ENCODE data around the gene ATP5PO. TPM values are rescaled to one million over a fixed set of nuclear protein-coding genes. Genes with fewer than 3 reads are reported as not detected.

ATP5PO gene, protein sequence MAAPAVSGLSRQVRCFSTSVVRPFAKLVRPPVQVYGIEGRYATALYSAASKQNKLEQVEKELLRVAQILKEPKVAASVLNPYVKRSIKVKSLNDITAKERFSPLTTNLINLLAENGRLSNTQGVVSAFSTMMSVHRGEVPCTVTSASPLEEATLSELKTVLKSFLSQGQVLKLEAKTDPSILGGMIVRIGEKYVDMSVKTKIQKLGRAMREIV
- total RNA-seq: 198 and 272 TPM in 2 replicates
- 170 TPM for polyA plus RNA-seq (2012)

- peak; percentile 98 for DNase-seq (ENCODE audit: low read depth)
Observed at GRCh38 chr21:33915368-33916199, at the start of gene ATP5PO. Gene ATP5PO (minus strand): TSS chr21:33915804. CDS start chr21:33915763, 41 bp downstream.

- no peak for DNase-seq (ENCODE audit: low read depth)
Observed at GRCh38 chr21:33964706-33965325, 49.2 kb upstream of the ATP5PO start.

DNA sequence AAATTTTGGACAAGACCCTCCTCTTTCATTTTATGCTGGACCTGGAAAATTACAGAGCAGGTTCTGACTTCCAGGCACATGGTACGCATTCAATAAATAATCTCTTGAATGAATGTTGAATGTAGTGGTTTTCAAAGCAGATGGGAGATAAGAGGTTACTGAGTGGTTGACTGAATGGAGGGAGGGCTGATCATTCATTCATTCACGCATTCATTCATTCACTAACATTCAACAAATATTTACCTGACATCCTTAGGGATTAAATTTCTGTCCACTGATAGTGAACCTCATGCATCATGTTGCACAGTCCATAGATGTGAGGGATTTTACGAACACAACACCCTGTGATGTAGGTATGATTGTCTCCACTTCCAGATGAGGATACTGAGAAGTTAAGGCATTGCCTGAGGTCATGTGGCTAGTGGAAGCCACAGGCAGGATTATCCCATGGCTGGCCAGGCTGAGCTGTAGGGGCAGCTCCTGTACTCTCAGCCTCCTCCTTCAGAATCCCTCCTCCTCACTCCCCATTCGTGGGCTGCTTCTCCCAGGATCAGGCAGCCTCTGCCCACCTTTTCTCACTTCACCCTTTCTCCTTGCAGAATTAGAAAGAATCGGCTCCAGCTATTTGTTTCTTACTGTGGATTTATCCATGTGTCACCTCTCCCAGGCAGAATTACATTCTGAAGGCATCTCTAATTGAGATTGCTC lies 48.4 kb upstream of the ATP5PO start:
- no peak for DNase-seq (ENCODE audit: low read depth)

GRCh38 chr21:33962290-33962689 lies 46.7 kb upstream of the ATP5PO start:
- no peak for DNase-seq (ENCODE audit: low read depth)

DNA sequence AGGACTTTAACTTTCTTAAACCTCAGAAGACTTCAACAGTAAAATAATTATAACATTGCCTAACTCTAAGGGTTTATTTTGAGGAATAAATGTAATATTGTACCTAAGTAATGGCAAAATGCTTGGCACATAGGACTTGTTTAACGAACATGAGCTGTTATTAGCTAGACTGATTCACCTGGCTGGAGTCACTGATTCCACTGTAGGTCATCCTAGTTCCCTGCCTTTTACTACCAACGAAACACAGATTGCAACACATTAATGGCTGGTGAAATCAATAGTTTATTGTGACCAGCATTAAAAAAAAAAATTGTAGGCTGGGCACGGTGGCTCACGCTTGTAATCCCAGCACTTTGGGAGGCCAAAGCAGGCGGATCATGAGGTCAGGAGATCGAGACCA lies 45.5 kb upstream of the ATP5PO start:
- DNase-seq (ENCODE audit: low read depth): no peak

GRCh38 chr21:33959680-33960079 lies 44.1 kb upstream of the ATP5PO start:
- DNase-seq (ENCODE audit: low read depth): no peak

DNA sequence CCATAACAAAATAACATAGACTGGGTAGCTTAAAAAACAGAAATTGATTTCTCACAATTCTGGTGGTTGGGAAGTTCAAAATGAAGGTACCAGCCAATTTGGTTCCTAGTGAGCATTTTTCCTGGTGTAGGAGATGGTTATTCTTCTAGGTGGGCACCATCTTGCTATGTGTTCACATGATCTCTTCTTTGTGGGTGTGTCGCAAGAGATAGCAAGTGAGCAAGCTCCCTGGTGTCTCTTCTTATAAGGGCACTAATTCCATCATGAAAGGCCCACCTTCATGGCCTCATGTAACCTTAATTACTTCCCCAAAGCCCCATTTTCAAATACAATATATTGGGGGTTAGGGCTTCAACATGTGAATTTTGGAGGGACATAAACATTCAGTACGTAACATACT lies 38.8 kb upstream of the ATP5PO start:
- no peak for DNase-seq (ENCODE audit: low read depth)

DNA sequence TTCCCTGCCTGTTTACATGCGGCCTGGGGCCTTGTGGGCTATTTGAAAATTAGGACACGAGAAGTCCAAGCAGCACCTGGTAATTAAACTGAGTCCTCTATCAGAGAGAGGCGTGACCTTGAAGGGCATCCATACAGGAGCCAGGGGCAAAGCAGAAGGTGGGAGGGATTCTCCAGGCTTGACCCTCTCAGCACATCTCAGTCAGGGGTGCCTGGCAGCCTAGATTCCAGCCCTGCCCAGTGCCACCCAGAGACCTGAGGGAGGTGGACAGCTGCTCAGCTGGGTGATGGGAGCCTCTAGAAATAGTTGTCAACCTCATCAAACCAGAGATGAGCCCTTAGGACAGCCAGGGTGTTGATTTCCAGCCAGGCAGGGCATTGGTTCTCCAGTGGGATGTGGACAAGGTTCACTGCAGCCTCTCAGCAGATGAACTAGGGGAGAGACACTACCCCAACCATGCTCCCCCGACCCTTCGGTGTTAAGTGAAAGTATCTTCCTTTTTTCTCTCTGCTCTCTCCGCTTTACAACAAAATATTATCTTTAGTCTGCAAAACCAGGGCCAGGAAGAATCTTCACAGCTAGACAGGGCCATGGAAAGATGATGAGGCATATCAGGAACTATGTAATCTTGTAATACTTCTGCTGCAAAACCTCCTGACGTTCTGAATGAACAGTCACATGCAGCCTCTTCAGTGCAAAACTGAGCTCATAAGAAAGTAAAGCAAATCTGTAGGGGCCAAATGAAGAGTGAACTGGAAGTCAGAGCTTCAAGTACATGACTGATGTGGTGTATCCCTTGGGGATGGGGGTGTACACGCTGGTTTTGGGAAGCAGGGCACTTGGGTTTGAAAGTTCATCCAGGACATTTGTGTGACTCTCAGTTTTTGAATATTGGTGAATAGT lies 35.9 kb upstream of the ATP5PO start:
- DNase-seq (ENCODE audit: low read depth): peak; percentile 90

DNA sequence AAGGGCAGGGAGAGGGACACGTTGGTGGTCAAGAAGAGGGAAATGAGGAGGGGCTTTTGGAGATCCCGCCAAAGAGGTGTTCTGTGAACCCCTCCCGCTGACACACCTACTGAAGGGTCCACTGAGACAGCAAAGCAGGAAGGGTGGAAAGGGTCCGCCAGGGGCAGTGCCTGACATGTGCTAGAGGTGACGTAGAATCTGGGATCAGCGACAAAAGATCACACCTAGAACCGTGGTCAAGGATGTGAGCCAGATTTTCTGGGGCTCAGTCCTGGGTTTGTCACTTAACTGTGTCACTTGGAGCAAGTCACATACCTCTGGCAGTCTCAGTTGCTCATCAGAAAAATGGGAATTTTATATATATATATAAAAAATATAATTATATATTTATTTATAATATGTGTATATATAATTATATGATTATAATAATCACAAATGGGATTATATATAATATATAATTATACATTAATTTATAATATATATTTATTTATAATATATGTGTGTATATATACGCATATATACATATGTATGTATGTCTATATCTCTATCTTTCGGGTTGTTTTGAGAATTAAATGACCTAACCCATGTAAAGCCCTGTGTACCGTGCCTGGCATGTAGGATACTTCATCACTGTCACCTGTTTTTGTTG lies 35.0 kb upstream of the ATP5PO start:
- DNase-seq (ENCODE audit: low read depth): no peak

DNA sequence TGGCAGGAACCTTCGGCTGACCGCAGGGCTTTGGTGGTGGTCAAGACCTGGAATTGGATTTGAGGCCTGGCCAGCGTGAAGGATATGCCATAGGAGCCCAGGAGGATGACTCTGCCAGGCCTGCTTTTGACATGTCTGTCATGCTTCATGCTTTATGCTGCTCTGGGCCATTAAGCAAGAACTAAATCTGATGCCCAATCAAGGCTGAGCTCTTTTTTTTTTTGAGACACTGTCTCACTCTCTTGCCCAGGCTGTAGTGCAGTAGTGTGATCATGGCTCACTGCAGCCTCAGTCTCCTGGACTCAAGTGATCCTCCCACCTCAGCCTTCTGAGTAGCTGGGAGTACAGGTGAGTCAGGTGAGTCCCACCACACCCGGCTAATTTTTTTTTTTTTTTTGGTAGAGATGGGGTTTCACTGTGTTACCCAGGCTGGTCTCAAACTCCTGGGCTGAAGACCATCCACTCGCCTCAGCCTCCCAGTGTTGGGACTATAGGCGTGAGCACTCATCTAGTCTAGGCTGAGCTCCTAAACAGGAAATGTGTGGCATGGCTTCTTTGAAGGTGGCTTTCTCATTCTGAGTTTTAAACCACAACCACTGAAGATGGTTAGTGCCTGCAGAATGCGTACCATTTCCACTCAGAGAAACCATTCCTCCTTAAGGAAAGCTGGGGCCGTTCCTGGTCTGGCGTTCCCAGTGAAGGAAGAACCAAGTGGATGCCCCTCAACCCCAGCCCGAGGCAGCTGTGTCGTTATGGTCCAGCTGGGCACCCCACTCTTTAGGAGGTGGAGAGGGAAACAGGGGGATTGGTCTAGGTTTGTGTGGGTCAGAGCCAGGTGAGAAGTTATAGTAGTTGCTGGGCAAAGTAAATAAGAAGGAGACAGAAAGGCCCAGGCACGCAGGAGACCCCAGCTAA lies 34.2 kb upstream of the ATP5PO start:
- no peak for DNase-seq (ENCODE audit: low read depth)

DNA sequence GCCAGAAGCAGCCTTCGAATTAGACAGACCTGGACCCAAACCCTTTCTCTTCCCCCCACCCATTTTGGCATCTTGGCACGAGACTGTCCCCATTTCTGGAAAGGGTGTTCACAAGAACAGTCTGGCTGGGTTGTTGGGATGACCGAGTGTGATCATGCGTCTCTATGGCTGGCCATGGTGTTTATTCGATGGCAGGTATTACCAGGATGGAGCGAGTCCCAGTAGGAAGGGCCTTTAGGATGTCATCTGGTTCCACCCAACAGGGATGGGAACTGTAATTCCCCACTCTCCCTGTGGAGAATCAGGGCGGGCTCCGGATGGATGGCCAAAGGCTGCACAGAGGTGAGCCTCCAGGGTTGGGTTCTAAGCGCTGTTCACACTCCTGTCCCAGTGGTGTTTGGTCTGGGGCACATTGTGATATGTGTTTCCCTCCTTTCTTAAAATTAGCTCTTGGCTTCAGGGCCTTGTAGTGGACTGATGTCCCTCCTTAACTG lies 33.4 kb upstream of the ATP5PO start:
- DNase-seq (ENCODE audit: low read depth): no peak

- peak; percentile 87 for DNase-seq (ENCODE audit: low read depth)
Observed at GRCh38 chr21:33948096-33948950, 32.7 kb upstream of the ATP5PO start.

GRCh38 chr21:33947451-33948095 lies 32.0 kb upstream of the ATP5PO start:
- peak; percentile 97 for DNase-seq (ENCODE audit: low read depth)

DNA sequence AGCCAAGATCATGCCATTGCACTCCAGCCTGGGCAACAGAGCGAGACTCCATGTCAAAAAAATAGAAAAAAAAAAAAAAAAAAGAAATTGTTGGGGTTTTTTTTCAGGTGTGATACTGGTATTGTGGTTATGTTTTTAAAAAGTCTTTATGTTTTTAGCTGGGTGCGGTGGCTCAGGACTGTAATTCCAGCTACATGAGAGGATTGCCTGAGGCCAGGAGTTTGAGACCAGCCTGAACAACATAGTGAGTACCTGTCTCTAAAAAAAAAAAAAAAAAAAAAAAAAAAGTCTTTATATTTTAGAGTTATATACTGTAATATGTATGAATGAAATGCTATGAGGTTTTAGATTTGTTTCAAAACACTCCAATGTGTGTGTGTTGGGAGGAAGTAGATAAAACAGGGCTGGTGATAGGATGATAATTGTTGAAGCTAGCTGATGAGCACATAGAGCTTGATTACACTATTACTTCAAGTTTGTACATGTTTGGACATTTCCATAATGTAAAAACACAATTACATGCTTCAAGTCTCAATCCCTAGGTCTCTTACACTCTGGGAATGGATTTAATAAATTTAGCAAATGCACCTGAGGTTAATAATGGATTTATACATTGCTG lies 30.2 kb upstream of the ATP5PO start:
- no peak for DNase-seq (ENCODE audit: low read depth)

DNA sequence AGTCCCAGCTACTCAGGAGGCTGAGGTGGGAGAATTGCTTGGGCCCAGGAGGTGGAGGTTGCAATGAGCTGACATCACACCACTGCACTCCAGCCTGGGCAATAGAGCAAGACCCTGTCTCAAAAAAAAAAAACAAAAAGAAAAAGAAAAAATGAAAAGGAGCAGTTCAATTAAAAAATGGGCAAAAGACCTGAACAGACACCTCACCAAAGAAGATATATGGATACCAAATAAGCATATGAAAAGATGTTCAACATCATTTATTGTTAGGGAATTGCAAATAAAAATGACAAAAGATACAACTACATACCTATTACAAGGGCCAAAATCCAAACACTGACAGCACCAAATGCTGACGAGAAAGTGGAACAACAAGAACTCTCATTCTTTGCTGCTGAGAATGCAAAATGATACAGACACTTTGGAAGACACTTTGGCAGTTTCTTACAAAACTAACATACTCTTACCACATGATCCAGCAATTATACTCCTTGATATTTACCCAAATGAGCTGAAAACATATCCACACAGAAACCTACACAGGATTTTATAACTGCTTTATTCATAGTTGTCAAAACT lies 28.7 kb upstream of the ATP5PO start:
- DNase-seq (ENCODE audit: low read depth): no peak

DNA sequence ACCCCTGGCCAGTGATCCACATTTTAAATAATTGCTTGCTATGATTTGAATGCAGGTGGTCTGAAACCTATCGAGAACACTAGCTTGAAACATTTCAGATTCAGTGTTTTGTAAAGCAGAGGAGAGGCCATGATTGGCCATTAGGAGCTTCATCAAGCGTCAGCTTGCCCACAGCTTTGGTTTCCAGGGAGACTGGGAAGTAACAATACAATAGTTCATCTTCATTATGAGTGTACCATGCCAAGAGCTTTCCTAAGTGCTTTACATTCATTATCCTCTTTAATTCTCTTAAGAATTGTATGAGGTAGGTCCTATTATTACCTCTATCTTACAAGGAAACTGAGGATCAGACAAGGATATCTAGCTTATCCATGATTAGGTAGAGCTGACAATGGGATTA lies 27.7 kb upstream of the ATP5PO start:
- no peak for DNase-seq (ENCODE audit: low read depth)

GRCh38 chr21:33942426-33942825 lies 26.8 kb upstream of the ATP5PO start:
- DNase-seq (ENCODE audit: low read depth): no peak

Data from myocyte (in vitro differentiated cells).